Measurements from ENCODE around the gene PSG1. TPM values are rescaled to one million over a fixed set of nuclear protein-coding genes. Genes with fewer than 3 reads are reported as not detected.
"Not testable (repeated sequence)": the region's sequence is repeated elsewhere in the genome, so short reads cannot be mapped to it uniquely, and the experiment has no call there.

PSG1 gene
- total RNA-seq, 2 donors from 2014 or later: 0.45 to 0.58 TPM

- not testable (repeated sequence) for H3K9me3 Mint-ChIP-seq; H3K4me1 Mint-ChIP-seq; H3K4me3 Mint-ChIP-seq; H3K36me3 Mint-ChIP-seq (ENCODE audit: low read depth); ATAC-seq (replicated peaks); H3K27ac Mint-ChIP-seq
- peaks cover 39% of the 10 kb centered on the region for H3K27me3 Mint-ChIP-seq
Observed at GRCh38 chr19:42899674-42900073, 20.2 kb upstream of the PSG1 start.

- H3K36me3 Mint-ChIP-seq (ENCODE audit: low read depth); ATAC-seq (replicated peaks); H3K27ac Mint-ChIP-seq; H3K4me1 Mint-ChIP-seq; H3K9me3 Mint-ChIP-seq; H3K4me3 Mint-ChIP-seq: not testable (repeated sequence)
- H3K27me3 Mint-ChIP-seq: peaks cover 39% of the 10 kb centered on the region
Observed at GRCh38 chr19:42899110-42899509, 19.6 kb upstream of the PSG1 start.

DNA sequence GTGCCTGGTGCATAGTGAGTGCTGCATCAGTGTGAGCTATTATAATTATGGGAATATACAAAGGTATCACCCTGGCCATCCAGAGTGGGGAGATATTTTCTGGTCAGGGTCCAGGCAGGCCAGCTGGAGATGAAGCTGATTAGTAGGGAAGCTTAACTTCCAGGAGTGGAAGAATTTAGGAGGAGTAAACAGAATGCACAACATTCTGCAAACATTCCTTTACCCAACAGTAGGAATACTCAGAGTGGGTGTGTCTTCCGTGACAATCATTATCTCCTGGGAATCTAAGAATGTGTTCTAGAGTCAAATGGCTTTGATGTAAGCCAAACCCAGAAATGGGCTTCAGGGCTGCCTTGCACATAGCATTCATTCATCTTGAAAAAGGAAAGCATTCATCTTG, 19.1 kb upstream of the PSG1 start:
- ATAC-seq (replicated peaks); H3K27ac Mint-ChIP-seq; H3K36me3 Mint-ChIP-seq (ENCODE audit: low read depth); H3K4me3 Mint-ChIP-seq; H3K4me1 Mint-ChIP-seq; H3K9me3 Mint-ChIP-seq: not testable (repeated sequence)
- H3K27me3 Mint-ChIP-seq: peaks cover 39% of the 10 kb centered on the region

GRCh38 chr19:42897729-42898128, 18.2 kb upstream of the PSG1 start:
- not testable (repeated sequence) for H3K36me3 Mint-ChIP-seq (ENCODE audit: low read depth); H3K27ac Mint-ChIP-seq; H3K9me3 Mint-ChIP-seq; ATAC-seq (replicated peaks); H3K4me3 Mint-ChIP-seq; H3K4me1 Mint-ChIP-seq
- peaks cover 32% of the 10 kb centered on the region for H3K27me3 Mint-ChIP-seq

- not testable (repeated sequence) for H3K9me3 Mint-ChIP-seq; H3K4me3 Mint-ChIP-seq; H3K4me1 Mint-ChIP-seq; H3K36me3 Mint-ChIP-seq (ENCODE audit: low read depth); ATAC-seq (replicated peaks); H3K27ac Mint-ChIP-seq
- H3K27me3 Mint-ChIP-seq: peaks cover 17% of the 10 kb centered on the region
Observed at GRCh38 chr19:42890446-42890845, 10.9 kb upstream of the PSG1 start.

DNA sequence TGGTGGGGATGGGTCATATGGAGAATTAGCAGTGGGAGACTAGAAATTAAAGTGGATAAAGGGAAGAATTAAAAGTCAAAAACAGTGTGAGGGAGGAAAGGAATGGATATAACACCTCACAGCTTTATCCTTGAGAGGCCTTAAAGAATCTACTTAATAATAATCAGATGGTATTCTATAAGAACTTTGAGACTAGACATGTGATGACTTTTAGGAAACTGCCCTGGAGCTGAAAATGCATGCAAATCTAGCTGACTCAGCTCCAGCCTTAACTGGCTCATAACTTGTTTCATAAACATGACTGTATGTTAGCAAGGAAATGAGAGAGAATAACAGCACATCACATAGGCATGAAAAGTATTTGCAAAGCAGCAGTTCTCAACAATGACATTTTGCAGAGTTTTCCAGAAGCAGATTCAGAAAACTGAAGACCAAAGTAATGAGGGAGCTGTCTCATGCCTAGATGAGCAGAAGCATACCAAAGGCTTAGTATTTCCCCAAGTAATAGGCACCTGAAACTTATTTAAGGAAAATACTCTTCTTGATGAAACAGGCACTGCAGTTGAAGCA, 8.4 kb upstream of the PSG1 start:
- not testable (repeated sequence) for H3K9me3 Mint-ChIP-seq; H3K27ac Mint-ChIP-seq; H3K36me3 Mint-ChIP-seq (ENCODE audit: low read depth); H3K4me1 Mint-ChIP-seq; H3K4me3 Mint-ChIP-seq; ATAC-seq (replicated peaks)
- peaks cover 36% of the 10 kb centered on the region for H3K27me3 Mint-ChIP-seq

- H3K4me1 Mint-ChIP-seq; H3K4me3 Mint-ChIP-seq; H3K36me3 Mint-ChIP-seq (ENCODE audit: low read depth); H3K27ac Mint-ChIP-seq; ATAC-seq (replicated peaks); H3K9me3 Mint-ChIP-seq: not testable (repeated sequence)
- peaks cover 37% of the 10 kb centered on the region for H3K27me3 Mint-ChIP-seq
Observed at GRCh38 chr19:42882730-42883129, 3.2 kb upstream of the PSG1 start.

DNA sequence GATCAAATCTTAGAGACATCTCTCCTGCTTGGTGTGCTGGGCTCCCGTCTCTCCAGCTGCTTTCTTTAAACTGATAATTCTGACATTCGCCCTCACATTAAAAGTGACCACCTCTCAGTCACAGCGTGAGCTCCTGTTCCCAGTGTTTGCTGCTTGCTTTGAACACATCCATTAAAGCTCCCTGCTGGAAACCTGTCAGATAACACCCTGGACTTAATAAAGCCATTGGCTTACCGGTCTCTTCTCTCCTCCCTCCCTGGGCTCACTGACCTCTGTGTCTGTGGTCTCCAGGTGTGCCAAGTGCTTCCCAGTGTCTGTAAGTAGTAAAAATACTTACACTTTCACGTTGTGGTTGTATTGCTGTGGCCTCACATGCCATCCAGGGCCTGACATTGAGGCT, 2.5 kb upstream of the PSG1 start:
- H3K27me3 Mint-ChIP-seq: peaks cover 34% of the 10 kb centered on the region
- H3K9me3 Mint-ChIP-seq; H3K4me3 Mint-ChIP-seq; H3K4me1 Mint-ChIP-seq; H3K36me3 Mint-ChIP-seq (ENCODE audit: low read depth); ATAC-seq (replicated peaks); H3K27ac Mint-ChIP-seq: not testable (repeated sequence)

- not testable (repeated sequence) for H3K27ac Mint-ChIP-seq
Observed at GRCh38 chr19:42881279-42881678, 1.8 kb upstream of the PSG1 start.

GRCh38 chr19:42880621-42881020, 1.1 kb upstream of the PSG1 start:
- H3K27ac Mint-ChIP-seq; ATAC-seq (replicated peaks); H3K36me3 Mint-ChIP-seq (ENCODE audit: low read depth); H3K9me3 Mint-ChIP-seq; H3K4me3 Mint-ChIP-seq; H3K4me1 Mint-ChIP-seq: not testable (repeated sequence)
- H3K27me3 Mint-ChIP-seq: peaks cover 30% of the 10 kb centered on the region

More at GRCh38 chr19:42881279-42881678, 1.8 kb upstream of the PSG1 start:
- not testable (repeated sequence) for ATAC-seq (replicated peaks); H3K36me3 Mint-ChIP-seq (ENCODE audit: low read depth); H3K4me1 Mint-ChIP-seq; H3K4me3 Mint-ChIP-seq; H3K9me3 Mint-ChIP-seq
- H3K27me3 Mint-ChIP-seq: peaks cover 34% of the 10 kb centered on the region

DNA sequence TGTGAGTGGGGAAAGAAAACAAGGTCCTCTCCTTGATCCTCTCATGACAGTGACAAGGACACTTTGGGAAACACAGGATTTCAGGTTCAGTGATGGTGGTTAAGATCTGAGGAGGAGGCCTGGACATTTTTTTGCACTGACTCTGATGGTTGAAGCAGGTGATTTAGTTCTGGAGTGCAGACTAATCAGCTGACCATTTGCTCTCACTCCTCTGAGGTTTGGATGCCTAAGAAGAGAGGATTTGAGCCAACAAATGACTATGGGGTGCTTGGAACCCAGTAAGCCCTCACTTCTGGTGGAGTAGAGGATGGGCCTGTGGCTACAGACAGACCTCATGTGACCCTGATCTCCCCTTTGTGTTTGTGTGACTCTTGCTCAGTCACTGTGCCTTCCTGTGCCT, 2.9 kb downstream of the PSG1 start:
- not testable (repeated sequence) for H3K36me3 Mint-ChIP-seq (ENCODE audit: low read depth); ATAC-seq (replicated peaks)

GRCh38 chr19:42875881-42876280, 3.6 kb downstream of the PSG1 start:
- H3K27me3 Mint-ChIP-seq: peaks cover 19% of the 10 kb centered on the region
- not testable (repeated sequence) for H3K4me1 Mint-ChIP-seq; H3K27ac Mint-ChIP-seq; ATAC-seq (replicated peaks); H3K9me3 Mint-ChIP-seq; H3K4me3 Mint-ChIP-seq; H3K36me3 Mint-ChIP-seq (ENCODE audit: low read depth)

More for the DNA sequence above, 2.9 kb downstream of the PSG1 start:
- H3K27ac Mint-ChIP-seq, H3K4me3 Mint-ChIP-seq, H3K9me3 Mint-ChIP-seq, H3K4me1 Mint-ChIP-seq: not testable (repeated sequence)
- H3K27me3 Mint-ChIP-seq: peaks cover 19% of the 10 kb centered on the region

DNA sequence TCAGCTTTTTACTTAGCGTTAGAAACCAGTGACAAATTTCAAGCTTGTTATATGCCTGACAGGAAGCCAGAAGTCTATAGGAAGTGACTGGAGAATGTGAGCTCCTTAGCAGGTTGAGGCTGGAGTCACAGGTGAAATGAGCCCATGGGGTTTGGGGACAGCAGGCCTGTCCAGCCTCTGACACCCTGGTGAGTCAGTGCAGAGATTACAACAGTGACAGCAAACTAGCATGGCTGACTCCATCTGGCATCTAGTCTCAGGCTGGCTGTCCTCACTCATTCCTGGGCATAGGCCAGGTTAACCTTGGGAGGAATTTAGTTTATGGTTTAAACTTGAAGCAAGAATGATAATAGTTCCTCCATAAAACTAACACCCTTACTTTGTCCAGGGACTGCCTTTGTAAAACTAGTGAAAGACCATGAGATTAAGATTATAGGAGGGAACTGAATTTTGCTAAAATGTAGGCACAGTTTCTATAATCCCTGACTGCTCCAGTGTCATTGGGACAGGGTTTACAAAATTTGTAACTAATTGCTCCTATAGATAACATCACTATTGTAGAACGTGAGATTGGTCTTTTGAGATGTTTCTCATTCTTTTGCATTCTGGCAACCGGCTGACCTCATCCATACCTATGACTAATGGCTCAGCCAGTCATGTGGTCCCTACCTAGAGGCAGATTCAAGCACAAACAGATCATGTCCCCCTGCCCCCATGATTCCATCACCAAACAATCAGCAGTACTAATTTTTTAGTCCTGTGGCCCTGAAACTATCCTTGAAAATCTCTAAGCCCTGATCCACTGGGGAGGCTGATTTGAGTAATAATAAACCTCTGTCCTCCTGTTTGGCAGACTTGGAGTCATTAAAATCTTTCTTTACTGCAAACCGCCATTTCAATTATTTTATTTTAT, 4.4 kb downstream of the PSG1 start:
- not testable (repeated sequence) for H3K4me1 Mint-ChIP-seq; H3K4me3 Mint-ChIP-seq; H3K9me3 Mint-ChIP-seq; H3K27ac Mint-ChIP-seq; H3K36me3 Mint-ChIP-seq (ENCODE audit: low read depth); ATAC-seq (replicated peaks)
- H3K27me3 Mint-ChIP-seq: peaks cover 19% of the 10 kb centered on the region

DNA sequence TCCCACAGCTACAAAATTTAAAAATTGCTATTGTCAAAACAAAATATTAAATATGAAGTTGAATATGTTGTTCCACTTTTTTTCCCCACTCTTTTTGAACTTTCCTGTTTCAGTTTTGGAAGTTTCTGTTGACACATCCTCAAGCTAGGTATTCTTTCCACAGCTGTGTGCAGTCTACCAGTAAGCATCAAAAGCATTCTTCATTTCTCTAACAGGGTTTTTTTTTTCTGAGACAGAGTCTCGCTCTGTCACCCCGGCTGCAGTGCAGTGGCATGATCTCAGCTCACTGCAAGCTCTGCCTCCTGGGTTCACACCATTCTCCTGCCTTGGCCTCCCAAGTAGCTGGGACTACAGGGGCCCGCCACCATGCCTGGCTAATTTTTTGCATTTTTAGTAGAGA, 5.4 kb downstream of the PSG1 start:
- not testable (repeated sequence) for H3K9me3 Mint-ChIP-seq; H3K4me1 Mint-ChIP-seq; H3K4me3 Mint-ChIP-seq; H3K27ac Mint-ChIP-seq; H3K36me3 Mint-ChIP-seq (ENCODE audit: low read depth); ATAC-seq (replicated peaks)
- H3K27me3 Mint-ChIP-seq: peaks cover 22% of the 10 kb centered on the region

DNA sequence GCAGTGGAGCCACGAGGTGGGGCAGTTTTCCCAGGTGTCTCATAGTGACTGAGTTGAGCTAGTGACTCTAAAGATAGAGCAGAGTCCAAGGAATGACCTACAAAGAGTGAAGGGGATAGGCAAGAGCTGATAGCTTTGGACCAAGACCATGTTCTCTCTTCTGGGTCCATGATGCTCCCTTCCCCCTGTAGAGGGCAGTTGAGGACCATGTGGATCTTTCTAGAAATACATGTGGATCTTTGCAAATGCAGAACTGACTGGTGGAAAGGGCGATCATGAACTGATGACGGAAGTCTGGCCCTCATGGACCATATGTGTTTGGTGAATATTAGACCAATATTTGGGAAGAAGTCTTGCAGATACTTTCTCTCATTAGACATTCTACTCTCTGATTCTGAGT, 6.9 kb downstream of the PSG1 start:
- H3K4me3 Mint-ChIP-seq: no peak overlapping the region
- no peaks in the 10 kb centered on the region for H3K36me3 Mint-ChIP-seq (ENCODE audit: low read depth)
- H3K27ac Mint-ChIP-seq: no peak overlapping the region
- ATAC-seq (replicated peaks): no peak
- H3K4me1 Mint-ChIP-seq: no peaks in the 10 kb centered on the region
- H3K9me3 Mint-ChIP-seq: no peaks in the 10 kb centered on the region
- H3K27me3 Mint-ChIP-seq: peaks cover 26% of the 10 kb centered on the region
